ENCODE measurements around the gene ARFIP1. TPM values are rescaled to one million over a fixed set of nuclear protein-coding genes. Genes with fewer than 3 reads are reported as not detected.
"Not testable (repeated sequence)": the region's sequence is repeated elsewhere in the genome, so short reads cannot be mapped to it uniquely, and the experiment has no call there.

ARFIP1 gene
- total and polyA plus RNA-seq, 8 donors = 9.2 to 20.6 (median 11.3) TPM

- no peaks in the 10 kb centered on the region for H3K36me3 ChIP-seq
- no peak for DNase-seq
- H3K9me3 ChIP-seq = no peaks in the 10 kb centered on the region
- intact Hi-C loops (cut with DNase I) = no loop called here
- ATAC-seq = no peak
- no peak for FAIRE-seq
- no peak for TF ChIP-seq CTCF (IDR thresholded peaks at IDR 0.05)
- WGBS, 2 donors = 92 to 98% methylated on average over 2 of the region's 2 CpGs
- H3K4me1 ChIP-seq = peaks cover 0 to 4% (median 0%) of the 10 kb centered on the region in 3 donors
- H3K27me3 ChIP-seq = no peaks in the 10 kb centered on the region
- H3K27ac ChIP-seq = no peak overlapping the region
- H3K4me3 ChIP-seq = no peak overlapping the region
Observed at GRCh38 chr4:152831416-152831815, 51.7 kb downstream of the ARFIP1 start.

- Histone ChIP-seq H3K27ac (no peak overlapping the region), H3K4me3 (no peak overlapping the region), H3K9me3 (no peaks in the 10 kb centered on the region), H3K36me3 (no peaks in the 10 kb centered on the region), H3K4me1 (no peaks in the 10 kb centered on the region), H3K27me3 (no peaks in the 10 kb centered on the region)
- intact Hi-C loops (cut with DNase I) = no loop called here
- TF ChIP-seq CTCF (IDR thresholded peaks at IDR 0.05) = no peak
- WGBS, 2 donors = 96 to 97% methylated on average over 3 of the region's 3 CpGs
- DNase-seq = no peak
- ATAC-seq = no peak
- FAIRE-seq = no peak
Observed at GRCh38 chr4:152836936-152837335, 57.2 kb downstream of the ARFIP1 start.

GRCh38 chr4:152839729-152840128, 60.0 kb downstream of the ARFIP1 start:
- H3K27me3 ChIP-seq; DNase-seq; intact Hi-C loops (cut with DNase I); ATAC-seq; FAIRE-seq; H3K27ac ChIP-seq; H3K36me3 ChIP-seq; H3K9me3 ChIP-seq; H3K4me1 ChIP-seq; H3K4me3 ChIP-seq: not testable (repeated sequence)
- WGBS, 2 donors = 48 to 52% methylated on average over 1 of the region's 1 CpG

GRCh38 chr4:152843481-152844090, 63.8 kb downstream of the ARFIP1 start:
- DNase-seq (no peak), FAIRE-seq (no peak), ATAC-seq (peak in 1 of 4 donors; percentile 24)
- intact Hi-C loops (cut with DNase I) = no loop called here
- Histone ChIP-seq H3K27me3 (no peaks in the 10 kb centered on the region), H3K4me3 (no peak overlapping the region), H3K9me3 (no peaks in the 10 kb centered on the region), H3K27ac (no peak overlapping the region), H3K4me1 (no peaks in the 10 kb centered on the region), H3K36me3 (no peaks in the 10 kb centered on the region)
- TF ChIP-seq CTCF (IDR thresholded peaks at IDR 0.05) = no peak
- WGBS, 2 donors = 85 to 89% methylated on average over 11 of the region's 11 CpGs

- WGBS, 2 donors = 96 to 100% methylated on average over 1 of the region's 1 CpG
- Histone ChIP-seq H3K27ac (no peak overlapping the region), H3K4me1 (no peaks in the 10 kb centered on the region), H3K27me3 (no peaks in the 10 kb centered on the region), H3K4me3 (no peak overlapping the region), H3K36me3 (no peaks in the 10 kb centered on the region), H3K9me3 (no peaks in the 10 kb centered on the region)
- peak; percentile 67 for FAIRE-seq
- no peak for TF ChIP-seq CTCF (IDR thresholded peaks at IDR 0.05)
- no peak for DNase-seq
- no peak for ATAC-seq
- intact Hi-C loops (cut with DNase I) = no loop called here
Observed at GRCh38 chr4:152847376-152847775, 67.6 kb downstream of the ARFIP1 start.
